Nephron progenitor cell (in vitro differentiated cells): Measurements from ENCODE around the gene OLIG3.

Experiments
- DNase-seq: peaks from one replicate; pipeline ENCODE4 v3.0.0; 2021
- H3K27ac Mint-ChIP-seq: 2 replicates; pipeline ENCODE4 v1.8.0; 2021; ENCODE audit warnings: mild to moderate bottlenecking, moderate library complexity, mixed read lengths
- H3K27me3 Mint-ChIP-seq: 2 replicates; pipeline ENCODE4 v1.8.0; 2021; ENCODE audit warnings: mild to moderate bottlenecking, low read depth, mixed read lengths; ENCODE audit not compliant: poor library complexity
- H3K36me3 Mint-ChIP-seq: 2 replicates; pipeline ENCODE4 v1.8.0; 2021; ENCODE audit warnings: low read depth, mixed read lengths
- H3K4me1 Mint-ChIP-seq: 2 replicates; pipeline ENCODE4 v1.8.0; 2021; ENCODE audit warnings: mixed read lengths
- H3K4me3 Mint-ChIP-seq: 2 replicates; pipeline ENCODE4 v1.8.0; 2021; ENCODE audit warnings: mild to moderate bottlenecking, moderate library complexity, mixed read lengths
- H3K9me3 Mint-ChIP-seq: 2 replicates; pipeline ENCODE4 v1.8.0; 2021; ENCODE audit warnings: mild to moderate bottlenecking, moderate library complexity, mixed read lengths
- CTCF ChIP-seq: fragments of 200-600 bp; sonication (generic); IDR thresholded peaks from 2 replicates; pipeline ENCODE4 v1.5.0; 2021; ENCODE audit warnings: antibody characterized with exemption

The OLIG3 gene

GRCh38 chr6:137494988-137495702 is 951 bp upstream of the OLIG3 start:
- Mint-ChIP-seq H3K27me3 (peaks cover 100% of the 10 kb centered on the region), H3K4me1 (peaks cover 61% of the 10 kb centered on the region), H3K9me3 (peaks cover 4% of the 10 kb centered on the region), H3K4me3 (peak overlapping the region; percentile 59), H3K36me3 (no peaks in the 10 kb centered on the region), H3K27ac (no peak overlapping the region)
- no peak for TF ChIP-seq CTCF
- peak; percentile 45 for DNase-seq

- Mint-ChIP-seq H3K4me1 (peaks cover 74% of the 10 kb centered on the region), H3K27me3 (peaks cover 100% of the 10 kb centered on the region), H3K4me3 (peak overlapping the region; percentile 59), H3K27ac (no peak overlapping the region), H3K36me3 (no peaks in the 10 kb centered on the region), H3K9me3 (peaks cover 4% of the 10 kb centered on the region)
- TF ChIP-seq CTCF = no peak
- peak; percentile 46 for DNase-seq
Measured at GRCh38 chr6:137493218-137494038, 766 bp downstream of the OLIG3 start.

- peak overlapping the region; percentile 52 for H3K4me3 Mint-ChIP-seq
- no peak for DNase-seq
Measured at GRCh38 chr6:137492289-137493217, 1.6 kb downstream of the OLIG3 start.

GRCh38 chr6:137491478-137491877 is 2.7 kb downstream of the OLIG3 start:
- H3K27me3 Mint-ChIP-seq = peaks cover 100% of the 10 kb centered on the region
- DNase-seq = no peak
- TF ChIP-seq CTCF = no peak
- H3K4me1 Mint-ChIP-seq = peaks cover 84% of the 10 kb centered on the region
- no peak overlapping the region for H3K27ac Mint-ChIP-seq
- no peak overlapping the region for H3K4me3 Mint-ChIP-seq
- peaks cover 4% of the 10 kb centered on the region for H3K9me3 Mint-ChIP-seq
- no peaks in the 10 kb centered on the region for H3K36me3 Mint-ChIP-seq

More at GRCh38 chr6:137492289-137493217, 1.6 kb downstream of the OLIG3 start:
- no peak overlapping the region for H3K27ac Mint-ChIP-seq
- TF ChIP-seq CTCF = no peak
- peaks cover 74% of the 10 kb centered on the region for H3K4me1 Mint-ChIP-seq
- H3K27me3 Mint-ChIP-seq = peaks cover 100% of the 10 kb centered on the region
- H3K36me3 Mint-ChIP-seq = no peaks in the 10 kb centered on the region
- peaks cover 4% of the 10 kb centered on the region for H3K9me3 Mint-ChIP-seq

GRCh38 chr6:137490961-137491360 is 3.2 kb downstream of the OLIG3 start:
- H3K4me3 Mint-ChIP-seq = no peak overlapping the region
- no peak for DNase-seq
- TF ChIP-seq CTCF = no peak
- peaks cover 4% of the 10 kb centered on the region for H3K9me3 Mint-ChIP-seq
- peaks cover 83% of the 10 kb centered on the region for H3K4me1 Mint-ChIP-seq
- peaks cover 100% of the 10 kb centered on the region for H3K27me3 Mint-ChIP-seq
- no peaks in the 10 kb centered on the region for H3K36me3 Mint-ChIP-seq
- no peak overlapping the region for H3K27ac Mint-ChIP-seq
